ENCODE measurements around the gene PACRG. TPM values are rescaled to one million over a fixed set of nuclear protein-coding genes. Genes with fewer than 3 reads are reported as not detected.

PACRG gene
- total RNA-seq, 1 donor: 0.73 TPM

DNA sequence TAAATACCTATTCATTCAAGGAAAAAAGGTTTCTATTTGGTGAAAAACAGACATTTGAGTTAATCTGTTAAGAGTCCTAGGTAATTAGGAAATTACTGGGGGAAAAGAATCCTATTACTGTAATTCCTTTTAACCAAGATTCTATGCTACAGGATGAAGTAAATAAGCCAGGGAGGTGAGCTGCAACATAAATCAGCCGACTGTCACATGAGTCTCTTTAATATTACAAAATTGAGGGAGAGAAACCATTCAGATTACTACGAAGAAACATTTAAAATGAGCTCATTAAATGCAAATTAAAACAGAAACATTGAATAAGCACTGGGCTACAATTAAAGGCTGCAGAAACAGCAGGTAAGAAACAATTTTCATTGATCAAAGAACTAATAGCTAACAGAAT, 5.5 kb upstream of the PACRG start:
- Histone ChIP-seq H3K9me3 (ENCODE audit: low read depth, low read length) (no peaks in the 10 kb centered on the region), H3K4me1 (ENCODE audit: insufficient read depth, low read length) (peaks cover 7% of the 10 kb centered on the region), H3K4me3 (ENCODE audit: low read length) (no peak overlapping the region), H3K27me3 (ENCODE audit: insufficient read depth, low read length) (no peaks in the 10 kb centered on the region)

DNA sequence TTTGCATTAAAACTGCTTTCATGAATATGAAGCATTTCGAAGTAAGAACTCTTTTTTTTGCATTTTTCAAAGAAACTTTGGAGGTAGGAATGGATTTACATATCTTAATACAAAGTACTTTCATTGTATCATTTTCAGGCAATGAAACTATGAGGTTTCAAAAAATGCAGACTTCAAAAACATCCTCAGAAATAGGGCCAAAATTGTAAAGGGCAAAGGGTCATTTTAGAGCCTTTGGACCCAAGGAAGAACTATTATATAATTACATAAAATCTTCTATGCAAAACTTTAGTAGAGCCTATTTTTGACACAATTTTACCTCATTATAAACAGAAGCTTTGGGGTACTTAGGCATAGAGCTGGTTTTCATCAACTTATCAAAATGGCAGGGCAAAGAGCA, 5.1 kb upstream of the PACRG start:
- peaks cover 7% of the 10 kb centered on the region for H3K4me1 ChIP-seq (ENCODE audit: insufficient read depth, low read length)

DNA sequence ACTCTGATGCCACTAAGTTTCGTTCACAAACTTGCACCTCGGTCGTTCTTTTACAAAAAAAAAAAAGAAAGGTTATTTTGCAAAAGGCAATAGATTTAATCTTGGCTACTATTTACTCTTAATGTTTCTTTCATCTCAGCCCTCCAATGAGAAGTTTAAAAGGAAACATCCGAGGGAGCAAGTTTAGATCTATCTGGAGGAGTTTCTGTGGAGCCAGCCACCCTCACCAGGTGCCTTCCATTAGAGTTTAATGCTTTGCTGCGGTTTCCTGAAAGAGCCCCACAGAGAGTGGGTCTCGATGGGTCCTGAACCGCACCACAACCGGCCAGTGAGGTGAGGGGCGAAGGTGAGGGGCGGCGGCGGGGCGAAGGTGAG, 840 bp upstream of the PACRG start:
- peaks cover 12% of the 10 kb centered on the region for H3K4me1 ChIP-seq (ENCODE audit: insufficient read depth, low read length)
- no peaks in the 10 kb centered on the region for H3K27me3 ChIP-seq (ENCODE audit: insufficient read depth, low read length)
- H3K4me3 ChIP-seq (ENCODE audit: low read length): peak overlapping the region; percentile 72
- H3K9me3 ChIP-seq (ENCODE audit: low read depth, low read length): no peaks in the 10 kb centered on the region

More for the DNA sequence above, 5.1 kb upstream of the PACRG start:
- H3K9me3 ChIP-seq (ENCODE audit: low read depth, low read length): no peaks in the 10 kb centered on the region
- H3K27me3 ChIP-seq (ENCODE audit: insufficient read depth, low read length): no peaks in the 10 kb centered on the region
- no peak overlapping the region for H3K4me3 ChIP-seq (ENCODE audit: low read length)

DNA sequence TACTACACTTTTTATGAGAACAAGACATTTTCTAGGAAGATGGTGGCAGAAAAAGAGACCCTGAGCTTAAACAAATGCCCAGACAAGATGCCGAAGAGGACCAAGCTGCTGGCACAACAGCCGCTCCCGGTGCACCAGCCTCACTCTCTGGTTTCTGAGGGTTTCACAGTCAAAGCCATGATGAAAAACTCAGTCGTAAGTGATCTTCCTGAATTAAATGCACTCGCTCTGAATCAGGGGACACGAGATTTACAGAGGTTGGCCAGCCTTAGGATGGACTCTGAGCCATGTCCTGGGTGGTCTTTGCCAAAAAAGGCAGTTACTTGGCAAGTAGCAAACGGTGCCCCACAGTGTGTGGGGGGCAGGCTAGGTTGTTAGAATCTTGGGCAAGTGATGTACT, 423 bp downstream of the PACRG start:
- Histone ChIP-seq H3K4me3 (ENCODE audit: low read length) (peak overlapping the region; percentile 72), H3K4me1 (ENCODE audit: insufficient read depth, low read length) (peaks cover 12% of the 10 kb centered on the region), H3K27me3 (ENCODE audit: insufficient read depth, low read length) (no peaks in the 10 kb centered on the region), H3K9me3 (ENCODE audit: low read depth, low read length) (no peaks in the 10 kb centered on the region)

DNA sequence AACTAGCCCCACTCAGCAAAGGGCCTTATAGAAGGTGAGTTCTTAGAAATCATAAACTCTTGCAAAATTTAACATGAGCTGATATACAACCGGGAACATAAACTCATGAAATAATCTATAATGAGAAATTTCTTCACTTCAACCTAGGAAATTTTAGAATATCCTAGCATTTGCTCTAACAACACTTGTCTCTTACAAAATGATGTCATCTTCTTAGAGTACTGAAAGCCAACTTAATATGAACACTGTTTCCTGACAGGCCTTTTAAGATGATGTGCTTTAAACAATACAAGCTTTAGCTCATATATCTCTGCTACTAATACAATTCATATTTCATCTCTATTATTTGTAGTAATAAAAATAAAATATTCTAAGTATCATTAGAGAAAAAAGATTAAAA, 932 bp downstream of the PACRG start:
- Histone ChIP-seq H3K4me1 (ENCODE audit: insufficient read depth, low read length) (peaks cover 15% of the 10 kb centered on the region), H3K4me3 (ENCODE audit: low read length) (no peak overlapping the region), H3K9me3 (ENCODE audit: low read depth, low read length) (no peaks in the 10 kb centered on the region), H3K27me3 (ENCODE audit: insufficient read depth, low read length) (no peaks in the 10 kb centered on the region)

DNA sequence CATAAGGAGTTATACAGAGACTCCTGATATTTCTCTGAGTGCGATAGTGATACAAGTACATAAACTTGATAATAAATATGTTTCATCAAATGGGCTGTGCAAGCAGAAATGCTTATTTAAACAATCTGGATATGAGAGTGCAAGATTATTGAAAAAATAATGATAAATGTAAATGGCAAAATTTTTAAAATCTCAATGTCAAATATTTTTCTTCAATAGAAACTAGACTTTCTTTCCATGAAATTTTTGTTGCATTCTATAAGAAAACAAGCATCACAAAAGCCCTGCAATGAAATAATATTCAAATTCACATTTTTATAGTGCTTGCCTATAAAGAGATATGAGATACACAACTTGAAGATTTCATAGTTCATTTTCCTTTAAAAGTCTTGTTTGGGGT, 2.7 kb downstream of the PACRG start:
- Histone ChIP-seq H3K4me1 (ENCODE audit: insufficient read depth, low read length) (peaks cover 15% of the 10 kb centered on the region), H3K4me3 (ENCODE audit: low read length) (no peak overlapping the region), H3K9me3 (ENCODE audit: low read depth, low read length) (no peaks in the 10 kb centered on the region), H3K27me3 (ENCODE audit: insufficient read depth, low read length) (no peaks in the 10 kb centered on the region)

DNA sequence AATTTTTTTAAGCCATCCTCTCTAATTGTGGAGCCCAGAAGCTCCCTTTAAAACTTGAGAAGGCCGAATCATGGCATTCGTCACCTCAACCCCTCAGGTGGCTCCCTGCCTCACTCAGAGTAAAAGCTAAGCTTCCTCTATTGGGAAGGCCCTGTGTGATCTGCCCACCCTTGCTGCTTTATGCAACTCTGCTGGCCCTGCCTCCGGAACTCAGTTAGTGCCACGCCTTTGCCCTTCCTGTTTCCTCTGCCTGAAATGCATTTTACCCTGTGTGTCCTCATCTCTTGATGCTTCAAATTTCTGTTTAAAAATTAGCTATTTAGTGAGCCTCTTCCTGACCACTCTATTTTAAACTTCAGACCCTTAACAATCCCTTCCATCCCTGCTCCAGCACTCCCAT, 5.7 kb downstream of the PACRG start:
- Histone ChIP-seq H3K4me1 (ENCODE audit: insufficient read depth, low read length) (peaks cover 4% of the 10 kb centered on the region), H3K4me3 (ENCODE audit: low read length) (no peak overlapping the region), H3K9me3 (ENCODE audit: low read depth, low read length) (no peaks in the 10 kb centered on the region), H3K27me3 (ENCODE audit: insufficient read depth, low read length) (no peaks in the 10 kb centered on the region)

DNA sequence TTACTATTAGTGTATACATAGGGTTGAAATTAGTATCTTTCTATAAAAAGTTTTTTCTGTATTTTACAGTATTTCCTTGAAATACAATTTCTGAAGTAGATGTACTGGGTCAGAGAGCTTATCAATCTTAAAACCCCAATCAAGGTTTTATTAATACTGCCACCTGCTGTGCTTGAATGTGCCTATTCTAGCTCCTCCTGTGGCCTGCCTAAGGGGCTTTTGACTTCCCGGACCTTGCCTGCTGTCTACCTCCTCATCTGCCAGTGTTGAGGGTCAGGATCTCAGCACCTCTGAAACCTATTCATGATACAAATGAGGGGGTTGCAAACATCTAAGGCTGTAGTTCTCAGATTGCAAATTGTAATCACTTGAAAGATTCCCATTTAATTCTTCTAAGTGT, 9.2 kb downstream of the PACRG start:
- peaks cover 4% of the 10 kb centered on the region for H3K4me1 ChIP-seq (ENCODE audit: insufficient read depth, low read length)
- no peak overlapping the region for H3K4me3 ChIP-seq (ENCODE audit: low read length)
- no peaks in the 10 kb centered on the region for H3K9me3 ChIP-seq (ENCODE audit: low read depth, low read length)
- no peaks in the 10 kb centered on the region for H3K27me3 ChIP-seq (ENCODE audit: insufficient read depth, low read length)

DNA sequence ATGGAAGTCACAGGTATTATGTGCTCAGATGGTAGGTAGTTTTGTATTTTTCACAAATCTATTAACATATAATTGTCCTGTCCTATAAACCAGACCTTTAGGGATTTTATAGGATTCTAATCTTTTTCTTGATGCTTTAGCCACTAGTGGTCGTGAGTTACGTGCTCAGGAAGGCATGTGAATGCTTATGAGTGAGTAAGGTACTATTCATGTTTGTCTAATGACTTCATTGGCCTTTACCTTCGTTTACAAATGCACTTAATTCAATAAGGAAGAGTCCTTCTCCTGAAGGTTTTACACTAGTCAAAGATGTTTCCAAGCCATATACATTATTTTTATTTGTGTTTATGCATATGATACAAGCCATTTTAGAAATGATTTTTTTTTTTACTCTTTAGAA, 23.0 kb downstream of the PACRG start:
- no peaks in the 10 kb centered on the region for H3K4me1 ChIP-seq (ENCODE audit: insufficient read depth, low read length)
- H3K4me3 ChIP-seq (ENCODE audit: low read length): no peak overlapping the region
- no peaks in the 10 kb centered on the region for H3K27me3 ChIP-seq (ENCODE audit: insufficient read depth, low read length)
- no peaks in the 10 kb centered on the region for H3K9me3 ChIP-seq (ENCODE audit: low read depth, low read length)

DNA sequence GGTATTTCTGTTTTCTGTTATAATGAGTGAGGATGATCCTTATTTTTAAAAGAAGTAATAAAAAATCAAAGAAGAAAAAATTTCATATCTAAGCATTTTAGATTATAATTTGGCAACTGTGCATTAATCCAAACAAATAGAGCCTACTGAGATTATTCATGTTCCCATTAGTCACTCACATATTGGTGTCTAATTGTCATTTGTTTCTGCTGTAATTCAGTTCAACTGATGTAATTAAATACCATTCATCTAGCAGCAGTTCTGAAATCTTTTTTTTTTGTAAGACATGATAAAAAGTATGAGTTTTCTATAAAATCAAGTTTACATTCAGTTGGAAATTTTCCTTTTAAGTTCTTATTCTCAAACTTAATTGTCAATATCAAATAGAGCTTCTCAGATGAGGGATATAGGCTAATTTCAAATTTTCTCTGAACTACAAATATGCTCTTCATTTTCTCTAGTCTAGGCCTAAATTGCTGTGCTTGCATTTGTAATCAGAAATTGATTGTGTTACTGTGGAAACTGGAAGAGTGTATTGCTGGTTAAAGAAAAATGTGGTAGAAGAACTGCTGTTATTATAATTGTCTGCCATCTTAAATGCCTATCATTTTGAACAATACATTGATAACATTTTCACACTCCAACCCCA, 23.6 kb downstream of the PACRG start:
- H3K4me3 ChIP-seq (ENCODE audit: low read length): no peak overlapping the region
- no peaks in the 10 kb centered on the region for H3K27me3 ChIP-seq (ENCODE audit: insufficient read depth, low read length)
- no peaks in the 10 kb centered on the region for H3K4me1 ChIP-seq (ENCODE audit: insufficient read depth, low read length)
- peaks cover 3% of the 10 kb centered on the region for H3K9me3 ChIP-seq (ENCODE audit: low read depth, low read length)

DNA sequence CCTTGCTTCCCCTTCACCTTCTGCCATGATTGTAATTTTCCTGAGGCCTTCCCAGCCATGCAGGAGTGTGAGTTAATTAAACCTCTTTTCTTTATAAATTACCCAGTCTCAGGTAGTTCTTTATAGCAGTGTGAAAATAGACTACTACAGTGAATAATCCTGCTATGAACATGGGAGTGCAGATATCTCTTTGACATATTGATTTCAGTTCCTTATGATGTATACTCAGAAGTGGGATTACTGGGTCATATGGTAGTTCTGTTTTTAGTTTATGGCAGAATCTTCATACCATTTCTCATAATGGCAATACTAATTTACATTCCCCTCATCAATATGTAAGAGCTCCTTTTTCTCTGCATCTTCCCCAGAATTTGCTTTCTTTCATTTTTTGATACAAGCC, 26.0 kb downstream of the PACRG start:
- H3K9me3 ChIP-seq (ENCODE audit: low read depth, low read length): peaks cover 7% of the 10 kb centered on the region
- H3K4me1 ChIP-seq (ENCODE audit: insufficient read depth, low read length): no peaks in the 10 kb centered on the region
- H3K4me3 ChIP-seq (ENCODE audit: low read length): no peak overlapping the region
- no peaks in the 10 kb centered on the region for H3K27me3 ChIP-seq (ENCODE audit: insufficient read depth, low read length)

DNA sequence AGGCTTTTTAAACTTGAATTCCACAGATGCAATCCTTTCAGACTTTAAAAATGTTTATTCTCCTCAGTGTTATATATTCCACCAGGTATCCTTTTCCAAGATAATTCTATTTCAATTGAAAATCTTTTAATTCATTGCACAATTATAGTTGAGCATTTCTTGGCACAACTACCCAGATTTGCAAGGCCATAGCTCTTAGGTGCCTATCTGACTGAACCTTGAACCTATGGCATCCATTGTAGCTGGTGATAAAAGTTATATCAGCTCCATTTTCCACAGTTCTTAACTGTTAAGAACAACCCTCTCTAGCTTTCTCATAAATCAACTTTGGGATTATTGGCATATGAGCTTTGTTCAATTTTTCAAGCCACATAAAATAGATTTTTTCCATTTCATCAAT, 42.4 kb downstream of the PACRG start:
- Histone ChIP-seq H3K9me3 (ENCODE audit: low read depth, low read length) (no peaks in the 10 kb centered on the region), H3K4me3 (ENCODE audit: low read length) (no peak overlapping the region), H3K4me1 (ENCODE audit: insufficient read depth, low read length) (no peaks in the 10 kb centered on the region), H3K27me3 (ENCODE audit: insufficient read depth, low read length) (no peaks in the 10 kb centered on the region)

DNA sequence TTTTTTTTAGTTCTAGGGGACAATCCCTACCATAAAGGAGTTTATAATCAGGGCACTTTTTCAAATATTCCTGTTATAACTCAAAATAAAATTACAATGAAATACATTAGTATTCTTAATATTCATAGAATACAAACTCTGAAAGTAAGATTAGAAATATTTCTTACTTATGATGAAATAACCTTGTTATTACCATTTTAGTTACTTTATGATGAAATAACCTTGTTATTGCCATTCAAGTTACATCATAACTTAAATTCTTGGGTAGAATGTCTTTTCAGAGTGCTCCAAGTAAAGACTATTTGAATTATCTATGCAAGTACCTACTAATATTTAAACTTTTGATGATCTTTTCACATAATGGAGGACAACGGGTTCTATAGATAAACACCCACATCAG, 43.2 kb downstream of the PACRG start:
- H3K4me3 ChIP-seq (ENCODE audit: low read length): no peak overlapping the region
- no peaks in the 10 kb centered on the region for H3K4me1 ChIP-seq (ENCODE audit: insufficient read depth, low read length)
- no peaks in the 10 kb centered on the region for H3K9me3 ChIP-seq (ENCODE audit: low read depth, low read length)
- H3K27me3 ChIP-seq (ENCODE audit: insufficient read depth, low read length): no peaks in the 10 kb centered on the region

DNA sequence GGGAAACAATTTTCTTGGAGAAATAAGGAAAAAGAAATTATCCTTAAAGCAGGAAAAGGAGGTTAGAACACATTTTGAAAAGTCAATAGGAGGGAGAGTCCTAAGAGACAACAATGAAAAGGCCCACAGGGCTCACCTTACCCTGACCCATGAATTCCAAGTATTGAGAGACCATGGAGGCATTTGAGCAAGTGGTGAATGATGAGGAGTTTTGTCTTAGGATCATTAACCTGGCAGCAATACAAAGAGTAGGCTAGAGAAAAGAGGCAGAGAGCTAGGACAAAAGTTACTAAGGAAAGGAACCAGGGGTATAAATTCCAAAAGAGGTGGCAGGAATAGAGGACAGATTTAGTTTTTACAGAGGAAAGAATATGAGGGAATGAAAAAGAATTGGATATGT, 44.7 kb downstream of the PACRG start:
- Histone ChIP-seq H3K4me1 (ENCODE audit: insufficient read depth, low read length) (no peaks in the 10 kb centered on the region), H3K9me3 (ENCODE audit: low read depth, low read length) (no peaks in the 10 kb centered on the region), H3K4me3 (ENCODE audit: low read length) (no peak overlapping the region), H3K27me3 (ENCODE audit: insufficient read depth, low read length) (no peaks in the 10 kb centered on the region)

DNA sequence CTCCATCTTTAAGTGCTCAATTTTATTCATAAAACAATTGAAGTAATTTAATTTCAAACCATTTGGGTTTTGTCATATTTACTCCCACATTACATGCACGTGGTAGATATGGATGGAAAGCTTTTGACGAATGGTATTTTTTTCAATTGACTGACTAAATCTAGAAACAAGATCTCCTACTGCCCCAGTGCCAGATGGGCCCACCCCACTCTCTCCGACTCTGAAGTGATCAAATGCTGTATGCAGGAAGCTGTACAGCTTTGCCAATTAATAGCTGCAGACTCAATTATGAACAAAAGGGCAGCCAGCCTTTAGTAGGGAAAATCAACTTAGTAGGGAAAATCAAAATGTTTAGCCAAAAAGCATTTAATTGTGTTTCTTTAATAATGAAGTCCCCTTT, 46.2 kb downstream of the PACRG start:
- H3K9me3 ChIP-seq (ENCODE audit: low read depth, low read length): no peaks in the 10 kb centered on the region

DNA sequence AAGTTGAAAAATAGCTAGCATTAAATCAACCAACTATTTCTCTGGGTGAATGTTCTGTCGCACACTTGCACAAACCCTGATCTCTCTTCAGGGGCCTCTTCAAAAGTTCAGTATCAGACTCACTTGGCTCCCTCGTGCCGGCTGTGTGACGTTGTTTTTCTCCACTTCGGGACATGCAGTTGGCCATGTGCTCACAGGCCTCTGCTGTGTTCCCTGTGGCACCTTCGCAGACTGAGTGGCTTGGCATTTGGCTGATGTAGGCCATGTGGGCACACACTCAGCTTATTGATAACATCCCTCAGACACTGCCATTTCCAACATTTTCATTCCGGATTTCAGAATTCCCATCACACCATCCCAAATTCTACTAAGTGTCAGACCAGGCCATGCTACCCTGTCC, 49.3 kb downstream of the PACRG start:
- H3K4me3 ChIP-seq (ENCODE audit: low read length): no peak overlapping the region
- peaks cover 13% of the 10 kb centered on the region for H3K9me3 ChIP-seq (ENCODE audit: low read depth, low read length)
- H3K27me3 ChIP-seq (ENCODE audit: insufficient read depth, low read length): no peaks in the 10 kb centered on the region
- no peaks in the 10 kb centered on the region for H3K4me1 ChIP-seq (ENCODE audit: insufficient read depth, low read length)

More for the DNA sequence above, 46.2 kb downstream of the PACRG start:
- H3K4me1 ChIP-seq (ENCODE audit: insufficient read depth, low read length): no peaks in the 10 kb centered on the region
- H3K4me3 ChIP-seq (ENCODE audit: low read length): no peak overlapping the region
- H3K27me3 ChIP-seq (ENCODE audit: insufficient read depth, low read length): no peaks in the 10 kb centered on the region

All from mononuclear cell (primary cell).